Endothelial cell of umbilical vein (primary cell): ENCODE data around the gene TMEM119.

Experiments
- CTCF ChIP-seq, 2 donors: IDR thresholded peaks; 1 replicate in 1 of 2; 2 replicates in 1 of 2; pipeline ENCODE4 v1.5.1; 2011; ENCODE audit warnings: low read length in 2 of 2, mild to moderate bottlenecking in 2 of 2, moderate library complexity in 2 of 2, control low read depth in 1 of 2, inconsistent platforms in 1 of 2, low read depth in 1 of 2; ENCODE audit not compliant: insufficient read depth in 1 of 2; ENCODE audit errors: extremely low read depth in 1 of 2
- EZH2 ChIP-seq: IDR thresholded peaks from 2 replicates; pipeline ENCODE4 v1.6.1; 2012; ENCODE audit warnings: borderline replicate concordance, low read depth, mild to moderate bottlenecking, moderate library complexity, low read length, inconsistent platforms; ENCODE audit not compliant: severe bottlenecking
- GATA2 ChIP-seq: IDR thresholded peaks from 2 replicates; pipeline ENCODE4 v1.7.0; 2011; ENCODE audit warnings: low read depth, mild to moderate bottlenecking, moderate library complexity, mixed read lengths, low read length; ENCODE audit not compliant: insufficient read length, insufficient read depth
- POLR2A ChIP-seq: IDR thresholded peaks from 2 replicates; pipeline ENCODE4 v1.6.1; 2012; ENCODE audit warnings: low read depth, mild to moderate bottlenecking, control low read depth, low read length
- POLR2AphosphoS5 ChIP-seq: IDR thresholded peaks from 2 replicates; pipeline ENCODE4 v1.6.1; 2012; ENCODE audit warnings: low read depth, mild to moderate bottlenecking, control low read depth, low read length, moderate library complexity; ENCODE audit not compliant: insufficient read depth
- TF ChIP-seq, protein P1 (sequence below): IDR thresholded peaks from 2 replicates; pipeline ENCODE4 v1.6.1; 2011; ENCODE audit not compliant: insufficient read depth, insufficient read length

DNA sequence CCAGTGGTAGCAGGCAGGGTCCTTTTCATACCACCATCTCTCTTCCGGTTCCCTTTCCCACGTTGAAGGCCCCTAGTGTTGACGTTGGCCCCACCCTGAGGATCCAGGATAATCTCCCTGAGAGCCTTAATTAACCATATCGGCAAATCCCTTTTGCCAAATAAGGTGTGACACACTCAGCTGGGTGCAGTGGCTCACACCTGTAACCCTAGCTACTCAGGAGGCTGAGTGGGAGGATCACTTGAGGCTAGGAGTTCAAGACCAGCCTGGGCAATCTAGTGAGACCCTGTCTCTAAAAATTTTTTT, 2.8 kb upstream of the TMEM119 start:
- TF ChIP-seq POLR2AphosphoS5 (no peak), CTCF (IDR thresholded peaks at IDR 0.05; ENCODE audit: extremely low read depth in 1 of 2, insufficient read depth in 1 of 2, low read depth in 1 of 2, low read length in 2 of 2) (no peak), GATA2 (no peak), EZH2 (no peak), POLR2A (no peak)
- TF ChIP-seq, protein P1, sequence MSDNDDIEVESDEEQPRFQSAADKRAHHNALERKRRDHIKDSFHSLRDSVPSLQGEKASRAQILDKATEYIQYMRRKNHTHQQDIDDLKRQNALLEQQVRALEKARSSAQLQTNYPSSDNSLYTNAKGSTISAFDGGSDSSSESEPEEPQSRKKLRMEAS, result no peak
